ENCODE results near the gene FAM210B. TPM values are rescaled to one million over a fixed set of nuclear protein-coding genes. Genes with fewer than 3 reads are reported as not detected.

Gene FAM210B
- total and polyA plus RNA-seq, 2 of the 8 experiments (the other 6 are each of a cell fraction or from before 2014, with no cell fraction given): 9.4 to 15.0 TPM

DNA sequence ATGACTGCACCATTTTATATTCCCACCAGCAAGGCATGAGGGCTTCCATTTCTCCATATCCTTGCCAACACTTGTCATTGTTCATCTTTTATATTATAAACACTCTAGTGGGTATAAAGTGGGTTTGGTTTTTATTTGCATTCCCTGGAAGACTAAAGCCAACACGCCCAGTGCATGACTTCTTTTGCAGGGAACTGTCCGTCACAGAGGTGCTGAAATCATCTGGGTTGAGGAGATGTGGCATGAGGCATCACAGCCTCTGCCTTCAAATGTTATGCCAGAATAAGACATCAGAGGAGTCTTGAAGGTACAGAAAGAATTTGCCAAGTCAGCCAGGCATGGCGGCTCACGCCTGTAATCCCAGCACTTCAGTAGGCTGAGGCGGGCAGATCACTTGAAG is 29.9 kb upstream of the FAM210B start:
- no peak overlapping the region for H2AFZ ChIP-seq (ENCODE audit: low read length)
- no peak overlapping the region for H3K56ac ChIP-seq (replicated peaks; ENCODE audit: insufficient read length, low read depth, low read length)
- H3K79me2 ChIP-seq (ENCODE audit: control insufficient read depth in 1 of 2, insufficient read depth in 2 of 2, low read length in 2 of 2): no peaks in the 10 kb centered on the region
- H2BK5ac ChIP-seq (ENCODE audit: low read depth, low read length): no peak overlapping the region
- no peak overlapping the region for H3K14ac ChIP-seq (ENCODE audit: insufficient read length)
- H4K5ac ChIP-seq (ENCODE audit: insufficient read length, low read depth, low read length): no peak overlapping the region
- H4K20me1 ChIP-seq (replicated peaks in 1 of 2; ENCODE audit: control insufficient read depth in 1 of 2, insufficient read depth in 2 of 2, low read length in 2 of 2): no peaks in the 10 kb centered on the region
- no peak overlapping the region for H3K27ac ChIP-seq (ENCODE audit: low read depth, low read length)
- no peak overlapping the region for H2BK120ac ChIP-seq (replicated peaks; ENCODE audit: low read depth, low read length)
- no peak overlapping the region for H2BK15ac ChIP-seq (ENCODE audit: low read length)
- H3K36me3 ChIP-seq (ENCODE audit: control insufficient read depth in 2 of 4, insufficient read depth in 4 of 4, low read length in 3 of 4): no peaks in the 10 kb centered on the region
- 90% methylated on average over 5 of the region's 5 CpGs; no CpG with 5 or more reads in 1 of the 2 experiments for WGBS, 2 experiments (ENCODE audit: extremely low coverage in 1 of 2, insufficient coverage in 1 of 2, insufficient read length in 1 of 2, insufficient replicate concordance in 2 of 2, low coverage in 1 of 2, low lambda C conversion rate in 2 of 2, missing lambda C conversion rate in 1 of 2)
- H3K27me3 ChIP-seq (replicated peaks in 1 of 4; ENCODE audit: control insufficient read depth in 3 of 4, extremely low read depth in 1 of 4, insufficient read depth in 3 of 4, low read length in 3 of 4): no peaks in the 10 kb centered on the region
- no peak overlapping the region for H4K91ac ChIP-seq (replicated peaks; ENCODE audit: insufficient read length, low read length)
- POLR2A ChIA-PET (ENCODE audit: partially characterized antibody): no interaction called here
- H3K4ac ChIP-seq (replicated peaks; ENCODE audit: insufficient read length, low read depth, low read length): no peak overlapping the region
- no peak overlapping the region for H3K9ac ChIP-seq (replicated peaks in 1 of 4; ENCODE audit: extremely low read depth in 1 of 4, low read depth in 3 of 4, low read length in 3 of 4)
- H3K18ac ChIP-seq (ENCODE audit: extremely low read depth, low read length): no peak overlapping the region
- no peak overlapping the region for H2AK5ac ChIP-seq (ENCODE audit: low read depth, low read length)
- H3K79me1 ChIP-seq (ENCODE audit: low read depth, low read length): no peaks in the 10 kb centered on the region
- no peak overlapping the region for H2BK12ac ChIP-seq (ENCODE audit: low read depth, low read length)
- H3K23me2 ChIP-seq (ENCODE audit: low read depth, low read length): no peaks in the 10 kb centered on the region
- H3K4me3 ChIP-seq (ENCODE audit: extremely low read depth in 1 of 4, insufficient read depth in 2 of 4, low read depth in 3 of 4, low read length in 4 of 4): no peak overlapping the region
- no peak overlapping the region for H3K23ac ChIP-seq (ENCODE audit: insufficient read length)
- no peak overlapping the region for H4K8ac ChIP-seq (ENCODE audit: extremely low read depth, insufficient read depth, low read length)
- H3K9me3 ChIP-seq (ENCODE audit: insufficient read depth in 2 of 2, low read depth in 1 of 2, low read length in 1 of 2): peaks cover 60 to 75% of the 10 kb centered on the region in 2 experiments
- no peak overlapping the region for H3K4me2 ChIP-seq (ENCODE audit: insufficient read depth in 1 of 2, low read depth in 2 of 2, low read length in 2 of 2)
- CTCF ChIA-PET (ENCODE audit: partially characterized antibody): no interaction called here
- no peak overlapping the region for H2BK20ac ChIP-seq (ENCODE audit: low read length)
- no peaks in the 10 kb centered on the region for H3K4me1 ChIP-seq (replicated peaks in 1 of 4; ENCODE audit: control insufficient read depth in 3 of 4, insufficient read depth in 4 of 4, low read length in 3 of 4)
- no peak for DNase-seq (ENCODE audit: low read depth in 1 of 2, low spot score in 2 of 2)
- no peak for FAIRE-seq
- no peak for TF ChIP-seq NANOG (IDR thresholded peaks at IDR 0.05; ENCODE audit: insufficient read depth, low read depth, low read length, poor library complexity, severe bottlenecking)
- TF ChIP-seq, protein P1, sequence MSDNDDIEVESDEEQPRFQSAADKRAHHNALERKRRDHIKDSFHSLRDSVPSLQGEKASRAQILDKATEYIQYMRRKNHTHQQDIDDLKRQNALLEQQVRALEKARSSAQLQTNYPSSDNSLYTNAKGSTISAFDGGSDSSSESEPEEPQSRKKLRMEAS (IDR thresholded peaks at IDR 0.05): no peak
- no peak for TF ChIP-seq RXRA (IDR thresholded peaks at IDR 0.05; ENCODE audit: insufficient read depth, low read depth, low read length)
- no peak for TF ChIP-seq TBP (IDR thresholded peaks at IDR 0.05; ENCODE audit: low read depth, low read length)
- no peak for TF ChIP-seq CHD1 (IDR thresholded peaks at IDR 0.05; ENCODE audit: low read depth, low read length)
- TF ChIP-seq SIX5 (IDR thresholded peaks at IDR 0.05; ENCODE audit: low read depth, low read length): no peak
- TF ChIP-seq TAF1 (IDR thresholded peaks at IDR 0.05; ENCODE audit: low read depth, low read length): no peak
- TF ChIP-seq, protein P2, sequence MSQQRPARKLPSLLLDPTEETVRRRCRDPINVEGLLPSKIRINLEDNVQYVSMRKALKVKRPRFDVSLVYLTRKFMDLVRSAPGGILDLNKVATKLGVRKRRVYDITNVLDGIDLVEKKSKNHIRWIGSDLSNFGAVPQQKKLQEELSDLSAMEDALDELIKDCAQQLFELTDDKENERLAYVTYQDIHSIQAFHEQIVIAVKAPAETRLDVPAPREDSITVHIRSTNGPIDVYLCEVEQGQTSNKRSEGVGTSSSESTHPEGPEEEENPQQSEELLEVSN (IDR thresholded peaks at IDR 0.05): no peak
- no peak for TF ChIP-seq KDM1A (IDR thresholded peaks at IDR 0.05; ENCODE audit: borderline replicate concordance, low read length)

All from H1 (cell line).